Glutamatergic neuron (in vitro differentiated cells): ENCODE measurements around the gene TRPM5. TPM values are rescaled to one million over a fixed set of nuclear protein-coding genes. Genes with fewer than 3 reads are reported as not detected.

Source experiments
- DNase-seq: peaks from one replicate; pipeline ENCODE4 v3.0.0; 2022
- H3K27ac Mint-ChIP-seq: one replicate; pipeline ENCODE4 v1.8.0; 2020; ENCODE audit warnings: mild to moderate bottlenecking, mixed read lengths, inconsistent platforms; ENCODE audit not compliant: unreplicated experiment
- H3K27me3 Mint-ChIP-seq: one replicate; pipeline ENCODE4 v1.8.0; 2020; ENCODE audit warnings: mild to moderate bottlenecking, moderate library complexity, mixed read lengths, inconsistent platforms; ENCODE audit not compliant: unreplicated experiment
- H3K36me3 Mint-ChIP-seq: one replicate; pipeline ENCODE4 v1.8.0; 2020; ENCODE audit warnings: mild to moderate bottlenecking, mixed read lengths, inconsistent platforms; ENCODE audit not compliant: unreplicated experiment
- H3K4me1 Mint-ChIP-seq: one replicate; pipeline ENCODE4 v1.8.0; 2020; ENCODE audit warnings: mild to moderate bottlenecking, low read depth, mixed read lengths, inconsistent platforms; ENCODE audit not compliant: unreplicated experiment
- H3K4me3 Mint-ChIP-seq: one replicate; pipeline ENCODE4 v1.8.0; 2020; ENCODE audit warnings: mild to moderate bottlenecking, mixed read lengths, inconsistent platforms; ENCODE audit not compliant: unreplicated experiment
- H3K9me3 Mint-ChIP-seq: one replicate; pipeline ENCODE4 v1.8.0; 2020; ENCODE audit warnings: mild to moderate bottlenecking, moderate library complexity, mixed read lengths, inconsistent platforms; ENCODE audit not compliant: unreplicated experiment
- total RNA-seq: library from RNA; stranded (reverse); fragmentation: NEBNext Ultra II Directional; extraction: Animal tissue kit (Norgen Biotek cat#: 25700); gene quantifications from one replicate; pipeline ENCODE4 v1.2.1, GENCODE V29; 2021; ENCODE audit not compliant: unreplicated experiment
- TF ChIP-seq, protein P1 (sequence below): fragments of 200-600 bp; sonication (generic); IDR thresholded peaks from one replicate; pipeline ENCODE4 v1.5.0; 2021; ENCODE audit not compliant: partially characterized antibody, unreplicated experiment

TRPM5 gene
- total RNA-seq, 1 donor from 2014 or later: not detected

DNA sequence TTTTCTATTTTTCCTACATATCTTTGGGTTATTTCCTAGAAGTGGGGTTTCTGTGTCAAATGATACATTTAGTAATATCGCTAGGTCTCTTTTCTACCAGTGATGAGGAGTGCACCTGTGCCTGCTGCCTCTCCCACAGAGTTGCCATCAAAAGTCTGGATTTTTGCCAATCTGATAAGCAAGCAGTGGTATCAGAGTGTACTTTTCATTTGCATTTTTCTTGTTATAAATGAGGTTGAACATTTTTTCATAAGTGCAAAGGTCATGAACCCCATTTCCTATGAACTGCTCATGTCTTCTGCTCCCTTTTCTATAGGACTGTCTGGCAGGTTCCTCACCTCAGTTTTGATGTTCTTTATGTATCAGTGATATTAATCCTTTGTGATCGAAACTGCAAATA, 1.7 kb downstream of the TRPM5 start:
- no peak for DNase-seq
- H3K27me3 Mint-ChIP-seq: peaks cover 35% of the 10 kb centered on the region
- peaks cover 7% of the 10 kb centered on the region for H3K36me3 Mint-ChIP-seq
- H3K4me1 Mint-ChIP-seq: no peaks in the 10 kb centered on the region
- no peak overlapping the region for H3K4me3 Mint-ChIP-seq
- no peak overlapping the region for H3K27ac Mint-ChIP-seq
- TF ChIP-seq, protein P1, sequence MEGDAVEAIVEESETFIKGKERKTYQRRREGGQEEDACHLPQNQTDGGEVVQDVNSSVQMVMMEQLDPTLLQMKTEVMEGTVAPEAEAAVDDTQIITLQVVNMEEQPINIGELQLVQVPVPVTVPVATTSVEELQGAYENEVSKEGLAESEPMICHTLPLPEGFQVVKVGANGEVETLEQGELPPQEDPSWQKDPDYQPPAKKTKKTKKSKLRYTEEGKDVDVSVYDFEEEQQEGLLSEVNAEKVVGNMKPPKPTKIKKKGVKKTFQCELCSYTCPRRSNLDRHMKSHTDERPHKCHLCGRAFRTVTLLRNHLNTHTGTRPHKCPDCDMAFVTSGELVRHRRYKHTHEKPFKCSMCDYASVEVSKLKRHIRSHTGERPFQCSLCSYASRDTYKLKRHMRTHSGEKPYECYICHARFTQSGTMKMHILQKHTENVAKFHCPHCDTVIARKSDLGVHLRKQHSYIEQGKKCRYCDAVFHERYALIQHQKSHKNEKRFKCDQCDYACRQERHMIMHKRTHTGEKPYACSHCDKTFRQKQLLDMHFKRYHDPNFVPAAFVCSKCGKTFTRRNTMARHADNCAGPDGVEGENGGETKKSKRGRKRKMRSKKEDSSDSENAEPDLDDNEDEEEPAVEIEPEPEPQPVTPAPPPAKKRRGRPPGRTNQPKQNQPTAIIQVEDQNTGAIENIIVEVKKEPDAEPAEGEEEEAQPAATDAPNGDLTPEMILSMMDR: no peak
- H3K9me3 Mint-ChIP-seq: peaks cover 5% of the 10 kb centered on the region

DNA sequence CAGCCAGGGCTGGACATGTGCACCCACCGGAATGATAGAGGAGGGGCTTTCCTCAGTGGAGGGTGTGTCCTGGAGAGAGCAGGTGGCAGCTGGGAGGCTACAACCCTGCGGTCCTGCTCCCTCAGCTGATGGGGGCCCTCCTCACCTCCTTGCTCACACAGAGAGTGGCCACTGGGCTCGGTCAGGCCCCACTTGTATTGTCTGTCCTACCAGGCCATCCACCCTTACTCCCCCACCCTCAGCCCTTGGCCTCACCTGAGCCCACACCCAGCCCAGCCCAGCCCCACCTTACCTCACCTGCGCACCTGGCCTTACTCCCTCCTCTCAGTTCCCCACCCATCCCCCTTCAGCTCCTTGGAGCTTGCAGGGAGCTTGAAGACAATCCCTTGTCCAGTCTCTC, 3.1 kb downstream of the TRPM5 start:
- TF ChIP-seq, protein P1: no peak
- no peak overlapping the region for H3K27ac Mint-ChIP-seq
- H3K36me3 Mint-ChIP-seq: peaks cover 7% of the 10 kb centered on the region
- peaks cover 5% of the 10 kb centered on the region for H3K9me3 Mint-ChIP-seq
- no peaks in the 10 kb centered on the region for H3K4me1 Mint-ChIP-seq
- peaks cover 30% of the 10 kb centered on the region for H3K27me3 Mint-ChIP-seq
- H3K4me3 Mint-ChIP-seq: no peak overlapping the region
- DNase-seq: peak; percentile 5

DNA sequence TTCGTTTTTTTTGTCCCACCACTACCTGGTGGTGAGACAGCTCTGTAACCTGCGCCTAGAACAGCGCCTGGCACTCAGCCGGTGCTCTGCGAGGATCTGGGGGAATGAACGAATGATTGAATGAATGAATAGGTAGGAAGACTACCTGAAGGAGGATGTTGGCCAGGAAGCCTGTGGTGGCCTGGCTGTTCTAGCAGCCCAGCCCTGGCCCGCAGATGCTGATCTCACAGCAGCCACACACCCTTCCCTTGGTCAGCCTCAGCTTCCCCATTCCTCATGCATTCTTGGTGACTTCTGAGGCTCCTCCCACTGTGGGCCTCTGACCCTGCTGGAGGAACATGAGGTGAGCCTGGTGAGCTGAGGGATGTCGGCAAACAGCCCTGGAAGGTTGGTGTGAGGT, 3.7 kb downstream of the TRPM5 start:
- Mint-ChIP-seq H3K27me3 (peaks cover 31% of the 10 kb centered on the region), H3K36me3 (peaks cover 7% of the 10 kb centered on the region), H3K9me3 (peaks cover 5% of the 10 kb centered on the region), H3K27ac (no peak overlapping the region), H3K4me1 (no peaks in the 10 kb centered on the region), H3K4me3 (no peak overlapping the region)
- TF ChIP-seq, protein P1: no peak
- DNase-seq: peak; percentile 8

DNA sequence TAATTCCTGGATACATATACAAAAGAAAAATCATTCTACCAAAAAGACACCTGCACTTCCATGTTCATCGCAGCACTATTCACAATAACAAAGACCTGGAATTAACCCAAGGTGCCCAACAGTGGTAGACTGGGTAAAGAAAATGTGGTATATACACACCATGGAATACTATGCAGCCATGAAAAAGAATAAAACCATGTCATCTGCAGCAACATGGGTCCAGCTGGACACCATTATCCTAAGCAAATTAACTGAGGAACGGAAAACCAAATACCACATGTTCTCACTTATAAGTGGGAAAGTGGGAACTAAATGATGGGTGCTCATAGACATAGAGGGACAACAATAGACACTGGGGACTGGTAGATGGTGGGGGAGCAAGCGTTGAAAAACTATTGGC, 4.5 kb downstream of the TRPM5 start:
- H3K4me1 Mint-ChIP-seq: no peaks in the 10 kb centered on the region
- H3K27ac Mint-ChIP-seq: no peak overlapping the region
- no peak overlapping the region for H3K4me3 Mint-ChIP-seq
- no peak for DNase-seq
- H3K36me3 Mint-ChIP-seq: peaks cover 7% of the 10 kb centered on the region
- H3K9me3 Mint-ChIP-seq: peaks cover 5% of the 10 kb centered on the region
- TF ChIP-seq, protein P1: no peak
- peaks cover 29% of the 10 kb centered on the region for H3K27me3 Mint-ChIP-seq

DNA sequence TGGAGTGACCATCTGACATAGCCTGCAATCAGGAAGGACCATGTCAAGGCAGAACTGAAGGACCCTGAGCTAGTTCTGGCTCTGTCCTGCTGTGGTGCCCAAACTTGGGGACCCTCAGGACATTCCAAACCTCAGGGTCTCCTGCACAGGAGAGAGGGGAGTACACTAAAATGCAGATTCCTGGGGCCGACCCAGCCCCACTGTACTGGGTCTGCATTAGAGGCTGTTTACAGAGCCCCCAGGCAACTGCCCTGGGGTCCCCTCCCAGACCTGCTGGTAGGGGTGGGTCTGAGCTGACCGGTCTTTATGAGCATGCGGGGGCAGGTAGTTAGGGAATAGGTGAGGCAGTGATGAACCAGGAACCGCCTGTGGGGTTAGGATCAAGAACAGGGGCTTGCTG, 6.8 kb downstream of the TRPM5 start:
- Mint-ChIP-seq H3K27ac (no peak overlapping the region), H3K36me3 (no peaks in the 10 kb centered on the region), H3K4me3 (no peak overlapping the region), H3K4me1 (no peaks in the 10 kb centered on the region), H3K9me3 (no peaks in the 10 kb centered on the region), H3K27me3 (peaks cover 19% of the 10 kb centered on the region)
- peak; percentile 2 for DNase-seq
- TF ChIP-seq, protein P1: no peak
